RWPE2 (cell line): ENCODE results near the gene PPP1R1B.
A peak's percentile ranks its signal among the peaks of the same experiment; 100 is the strongest.

Source experiments
- ATAC-seq: fragments of 200-7000 bp; cut with Tn5 transposase; 3 replicates; pipeline ENCODE4 v1.9.1; 2021; ENCODE audit warnings: low read depth
- DNase-seq: peaks from one replicate; pipeline ENCODE4 v3.0.0-alpha.2; 2020; ENCODE audit warnings: low spot score
- H3K27ac ChIP-seq: fragments of 450-650 bp; 2 replicates; pipeline ENCODE4 v1.5.1; 2017; ENCODE audit warnings: mild to moderate bottlenecking; ENCODE audit not compliant: poor library complexity, severe bottlenecking
- H3K27me3 ChIP-seq: fragments of 250-450 bp; sonication (Bioruptor Pico); 2 replicates; pipeline ENCODE4 v1.5.1; 2021; ENCODE audit warnings: mild to moderate bottlenecking, moderate library complexity; ENCODE audit not compliant: insufficient read depth, poor library complexity, severe bottlenecking
- H3K36me3 ChIP-seq: fragments of 250-450 bp; sonication (Bioruptor Pico); 2 replicates; pipeline ENCODE4 v1.5.1; 2020; ENCODE audit warnings: low read depth, mild to moderate bottlenecking, moderate library complexity
- H3K4me1 ChIP-seq: fragments of 250-450 bp; sonication (Bioruptor Pico); 2 replicates; pipeline ENCODE4 v1.5.1; 2021; ENCODE audit warnings: mild to moderate bottlenecking, moderate library complexity; ENCODE audit not compliant: insufficient read depth, poor library complexity, severe bottlenecking
- H3K4me3 ChIP-seq: fragments of 250-450 bp; sonication (Bioruptor Pico); 2 replicates; pipeline ENCODE4 v1.5.1; 2021; ENCODE audit warnings: mild to moderate bottlenecking, moderate library complexity; ENCODE audit not compliant: severe bottlenecking
- H3K9me3 ChIP-seq: fragments of 250-450 bp; sonication (Bioruptor Pico); 2 replicates; pipeline ENCODE4 v1.5.1; 2021; ENCODE audit warnings: mild to moderate bottlenecking, moderate library complexity; ENCODE audit not compliant: severe bottlenecking
- CTCF ChIP-seq: fragments of 450-650 bp; IDR thresholded peaks from one replicate; pipeline ENCODE4 v1.5.1; 2017; ENCODE audit warnings: mild to moderate bottlenecking, moderate library complexity; ENCODE audit not compliant: poor library complexity, severe bottlenecking

The PPP1R1B gene

GRCh38 chr17:39622380-39623006 is 4.3 kb upstream of the PPP1R1B start:
- Histone ChIP-seq H3K27me3 (peaks cover 10% of the 10 kb centered on the region), H3K36me3 (no peaks in the 10 kb centered on the region), H3K4me3 (no peak overlapping the region), H3K27ac (no peak overlapping the region), H3K4me1 (peaks cover 5% of the 10 kb centered on the region), H3K9me3 (no peaks in the 10 kb centered on the region)
- ATAC-seq (no peak), DNase-seq (no peak)
- no peak for TF ChIP-seq CTCF

GRCh38 chr17:39623356-39623950 is 3.3 kb upstream of the PPP1R1B start:
- Histone ChIP-seq H3K27ac (no peak overlapping the region), H3K9me3 (no peaks in the 10 kb centered on the region), H3K36me3 (no peaks in the 10 kb centered on the region), H3K4me1 (peaks cover 5% of the 10 kb centered on the region), H3K4me3 (no peak overlapping the region), H3K27me3 (peaks cover 10% of the 10 kb centered on the region)
- DNase-seq (no peak), ATAC-seq (peak; percentile 63)
- TF ChIP-seq CTCF: peak; percentile 91

GRCh38 chr17:39624313-39624712 is 2.4 kb upstream of the PPP1R1B start:
- Histone ChIP-seq H3K27me3 (peaks cover 10% of the 10 kb centered on the region), H3K4me3 (no peak overlapping the region), H3K4me1 (peaks cover 5% of the 10 kb centered on the region), H3K27ac (no peak overlapping the region), H3K9me3 (no peaks in the 10 kb centered on the region), H3K36me3 (no peaks in the 10 kb centered on the region)
- ATAC-seq (no peak), DNase-seq (no peak)
- no peak for TF ChIP-seq CTCF

GRCh38 chr17:39625198-39625785 is 1.5 kb upstream of the PPP1R1B start:
- Histone ChIP-seq H3K9me3 (no peaks in the 10 kb centered on the region), H3K27ac (no peak overlapping the region), H3K36me3 (no peaks in the 10 kb centered on the region), H3K4me1 (peaks cover 5% of the 10 kb centered on the region), H3K4me3 (no peak overlapping the region), H3K27me3 (peaks cover 10% of the 10 kb centered on the region)
- DNase-seq (no peak), ATAC-seq (no peak)
- no peak for TF ChIP-seq CTCF
